Measurements from ENCODE around the gene PHF20.
"Not testable (repeated sequence)": the region's sequence is repeated elsewhere in the genome, so short reads cannot be mapped to it uniquely, and the experiment has no call there.

The PHF20 gene

DNA sequence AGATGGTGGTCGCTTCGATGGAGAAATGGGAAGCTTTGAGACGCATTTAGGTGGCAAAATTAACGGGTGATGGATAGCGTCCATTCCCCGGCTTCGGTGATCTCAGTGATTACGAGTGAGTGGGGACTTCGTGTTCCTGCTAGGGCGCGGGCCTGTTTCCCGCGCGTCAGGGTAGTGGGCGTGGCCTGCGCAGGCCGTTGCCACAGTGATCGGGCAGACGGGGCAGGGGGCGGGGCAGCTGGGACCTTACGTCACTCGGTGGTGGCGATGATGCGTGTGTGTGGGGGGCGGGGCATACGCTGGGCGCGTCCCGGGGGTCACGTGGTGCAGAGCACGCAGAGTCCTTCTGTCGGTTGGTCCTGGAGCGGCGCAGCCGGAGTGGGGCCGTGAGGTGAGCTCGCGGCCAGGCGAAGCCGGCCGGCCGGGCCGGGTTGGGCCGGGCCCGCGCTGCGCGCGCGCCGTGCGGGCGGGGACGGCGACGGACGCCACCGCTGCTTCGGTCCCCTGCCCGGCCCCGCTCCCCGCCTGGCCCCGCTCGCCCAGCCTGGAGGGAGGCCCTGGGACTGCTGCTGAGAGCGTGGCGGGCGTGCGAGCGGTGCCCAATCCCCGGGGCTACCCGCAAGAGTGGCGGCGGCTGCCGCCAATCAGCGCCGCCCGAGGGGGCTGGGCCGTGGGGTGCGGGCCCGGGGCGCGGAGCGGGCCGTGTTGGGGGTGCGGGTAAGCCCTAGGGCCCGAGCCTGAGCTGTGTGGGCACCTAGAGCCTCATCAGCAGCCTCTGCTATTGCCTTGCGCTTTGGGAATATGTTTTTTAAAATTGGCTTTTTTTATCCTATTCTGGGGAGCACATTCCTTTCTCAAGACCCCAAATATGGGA, at the start of gene PHF20:
PHF20 (plus strand) TSS at position 327 of the 874 bp plus-strand sequence. CDS start 29,508 bp downstream, outside the sequence.
- DNase-seq (ENCODE audit: low spot score), result peak; percentile 99

DNA sequence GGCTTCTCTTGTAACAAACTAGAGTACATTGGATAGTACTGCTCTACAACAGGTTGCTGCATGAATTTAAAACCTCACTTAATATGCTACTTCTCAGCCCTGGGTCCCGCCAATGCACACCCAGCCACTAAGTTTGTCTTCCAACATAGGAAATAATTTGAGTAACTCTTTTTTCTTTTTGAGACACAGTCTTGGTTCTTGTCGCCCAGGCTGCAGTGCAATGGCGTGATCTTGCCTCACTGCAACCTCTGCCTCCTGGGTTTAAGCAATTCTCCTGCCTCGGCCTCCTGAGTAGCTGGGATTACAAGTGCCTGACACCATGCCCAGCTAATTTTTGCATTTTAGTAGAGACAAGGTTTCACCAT, 48.6 kb upstream of the PHF20 start:
- DNase-seq (ENCODE audit: low spot score), result not testable (repeated sequence)

DNA sequence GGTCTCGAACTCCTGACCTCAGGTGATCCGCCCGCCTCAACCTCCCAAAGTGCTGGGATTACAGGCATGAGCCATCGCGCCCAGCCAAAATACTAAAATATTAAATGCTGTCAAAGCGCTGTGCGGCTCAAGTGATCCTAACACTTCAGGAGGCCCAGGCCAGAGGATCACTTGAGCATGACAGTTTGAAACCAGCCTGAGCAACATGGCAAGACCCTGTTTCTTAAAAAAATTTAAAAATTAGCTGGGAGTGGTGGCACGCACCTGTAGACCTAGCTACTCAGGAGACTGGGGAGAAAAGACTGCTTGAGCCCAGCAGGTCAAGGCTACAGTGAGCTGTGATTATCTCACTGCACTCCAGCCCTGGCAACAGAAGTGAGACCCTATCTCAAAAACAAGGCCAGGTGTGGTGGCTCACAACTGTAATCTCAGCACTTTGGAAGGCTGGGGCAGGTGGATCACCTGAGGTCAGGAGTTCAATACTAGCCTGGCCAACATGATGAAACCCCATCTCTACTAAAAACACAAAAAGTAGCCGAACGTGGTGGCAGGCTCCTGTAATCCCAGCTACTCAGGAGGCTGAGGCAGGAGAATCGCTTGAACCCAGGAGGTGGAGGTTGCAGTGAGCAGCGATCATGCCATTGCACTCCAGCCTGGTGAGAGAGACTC, 48.0 kb upstream of the PHF20 start:
- DNase-seq (ENCODE audit: low spot score), result not testable (repeated sequence)

DNA sequence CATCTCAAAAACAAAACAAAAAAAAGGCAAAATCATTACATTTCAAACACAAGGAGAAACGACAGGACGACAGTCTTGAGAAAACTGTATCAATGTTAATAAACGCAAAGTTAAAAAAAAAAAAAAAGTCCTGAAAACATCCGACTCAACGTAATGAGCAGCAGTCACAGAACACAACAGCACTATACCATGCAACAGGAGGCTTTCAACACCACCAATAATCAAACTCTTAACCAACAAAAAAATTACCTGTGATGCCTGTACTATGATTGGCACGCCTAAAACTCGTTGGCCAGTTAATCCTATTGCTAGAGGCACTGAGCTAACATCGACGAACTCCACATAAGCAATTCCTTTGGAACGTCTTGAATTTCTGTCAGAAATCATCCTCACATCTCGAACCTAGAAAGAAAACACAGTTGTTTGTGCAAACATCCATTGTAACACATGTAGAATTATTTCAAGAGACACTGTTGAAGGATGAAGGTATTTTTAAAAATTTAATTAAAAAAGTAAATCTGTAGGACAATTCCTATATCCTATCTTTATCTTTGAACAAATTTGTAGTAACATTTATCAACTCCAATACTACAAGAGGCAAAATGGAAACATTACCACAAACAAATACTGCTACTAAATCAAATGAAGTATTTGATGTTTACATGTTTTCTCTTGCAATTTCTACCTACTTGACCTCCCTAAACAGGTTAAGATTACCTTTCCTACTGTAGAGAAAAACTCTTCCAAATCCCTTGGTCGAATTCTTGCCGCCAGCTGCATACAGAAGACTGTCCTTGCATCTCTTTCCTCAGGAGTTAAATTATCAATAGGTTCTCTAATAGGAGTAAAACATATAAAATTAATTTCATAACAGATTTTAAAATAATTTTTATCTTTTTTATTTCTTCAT, 47.2 kb upstream of the PHF20 start:
- DNase-seq (ENCODE audit: low spot score), result no peak

DNA sequence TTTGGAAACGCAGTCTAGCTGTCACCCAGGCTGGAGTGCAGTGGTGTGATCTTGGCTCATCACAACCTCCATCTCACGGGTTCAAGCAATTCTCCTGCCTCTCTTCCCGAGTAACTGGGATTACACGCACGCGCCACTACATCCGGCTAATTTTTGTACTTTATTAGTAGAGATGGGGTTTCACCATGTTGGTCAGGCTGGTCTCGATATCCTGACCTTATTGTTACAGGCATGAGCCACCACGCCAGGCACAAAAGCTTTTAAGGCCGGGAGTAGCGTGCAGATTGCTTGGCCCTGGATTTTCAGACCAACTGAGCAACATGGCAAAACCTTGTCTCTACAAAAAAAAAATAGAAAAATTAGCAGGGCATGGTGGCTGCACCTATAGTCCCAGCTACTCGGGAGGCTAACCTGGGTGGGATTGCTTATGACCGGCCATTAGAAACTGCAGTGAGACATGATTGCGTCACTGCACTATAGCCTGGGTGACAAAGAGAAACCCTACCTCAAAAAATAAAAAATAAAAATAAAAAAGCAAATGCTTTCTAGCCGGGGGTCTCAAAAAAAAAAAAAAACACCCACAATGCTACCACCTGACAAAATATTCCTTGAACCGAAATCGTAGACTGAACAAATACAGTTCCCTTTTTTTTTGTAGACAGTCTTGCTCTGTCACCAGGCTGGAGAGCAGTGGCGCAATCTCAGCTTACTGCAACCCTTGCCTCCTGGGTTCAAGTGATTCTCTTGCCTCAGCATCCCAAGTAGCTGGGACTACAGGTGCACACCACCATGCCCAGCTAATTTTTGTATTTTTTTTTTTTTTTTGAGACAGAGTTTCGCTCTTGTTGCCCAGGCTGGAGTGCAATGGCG, 44.7 kb upstream of the PHF20 start:
- no peak for DNase-seq (ENCODE audit: low spot score)

DNA sequence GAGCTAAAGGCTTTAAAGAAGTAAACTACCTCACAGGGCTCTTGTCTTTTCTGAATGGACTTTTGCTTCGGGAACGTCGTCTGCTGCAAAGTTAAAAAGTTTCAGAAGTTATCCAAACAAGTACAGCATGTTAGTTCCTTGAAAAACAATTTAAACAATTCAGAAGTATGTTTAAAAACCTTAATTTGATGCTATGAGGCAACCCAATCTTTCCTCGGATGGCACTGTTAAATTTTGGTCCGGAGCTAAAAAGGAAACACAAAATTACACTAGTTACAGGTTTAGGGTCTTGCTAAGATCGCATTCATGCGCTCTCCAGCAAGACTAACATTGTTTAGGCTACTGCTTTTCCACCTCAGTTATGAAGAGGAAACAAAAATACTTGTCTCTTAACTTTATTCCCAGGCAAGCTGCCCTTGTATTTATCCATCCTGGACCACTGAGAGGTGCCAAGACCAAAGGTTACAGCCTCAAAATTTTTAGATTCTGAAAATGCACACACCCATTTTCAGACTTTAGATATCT, 42.5 kb upstream of the PHF20 start:
- DNase-seq (ENCODE audit: low spot score), result no peak

DNA sequence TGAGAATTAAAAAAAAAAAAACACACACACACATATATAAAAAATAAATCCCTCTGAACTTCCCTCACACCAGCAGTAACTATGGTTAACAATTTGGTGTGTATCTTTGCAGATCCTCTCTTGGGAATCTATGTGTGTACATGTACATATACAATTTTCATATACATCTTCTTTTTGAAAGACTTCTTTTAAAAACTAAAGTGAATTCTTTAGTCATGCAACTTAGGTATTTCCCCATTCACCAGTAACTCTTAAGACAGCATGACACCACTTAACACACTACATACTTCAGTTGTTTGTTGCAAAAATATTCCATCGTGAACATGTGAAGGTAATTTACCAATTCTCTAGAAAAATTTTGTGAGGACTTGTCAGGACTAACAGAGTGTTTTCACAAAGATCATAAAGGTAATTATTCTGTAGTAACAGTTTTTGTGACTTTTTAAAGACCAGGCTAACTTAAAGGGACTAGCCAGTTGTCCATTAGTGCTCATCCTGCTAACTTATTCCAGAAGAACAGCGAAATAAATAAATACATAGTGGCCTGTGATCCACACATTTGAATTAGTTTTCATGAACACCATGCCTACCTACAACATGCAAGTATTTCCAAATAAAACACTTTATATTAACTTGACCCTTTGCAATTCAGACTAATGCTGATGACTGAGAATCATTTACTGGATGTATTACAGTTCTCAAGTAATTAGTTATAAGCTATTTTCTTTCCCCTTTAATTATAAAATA, 41.8 kb upstream of the PHF20 start:
- no peak for DNase-seq (ENCODE audit: low spot score)

DNA sequence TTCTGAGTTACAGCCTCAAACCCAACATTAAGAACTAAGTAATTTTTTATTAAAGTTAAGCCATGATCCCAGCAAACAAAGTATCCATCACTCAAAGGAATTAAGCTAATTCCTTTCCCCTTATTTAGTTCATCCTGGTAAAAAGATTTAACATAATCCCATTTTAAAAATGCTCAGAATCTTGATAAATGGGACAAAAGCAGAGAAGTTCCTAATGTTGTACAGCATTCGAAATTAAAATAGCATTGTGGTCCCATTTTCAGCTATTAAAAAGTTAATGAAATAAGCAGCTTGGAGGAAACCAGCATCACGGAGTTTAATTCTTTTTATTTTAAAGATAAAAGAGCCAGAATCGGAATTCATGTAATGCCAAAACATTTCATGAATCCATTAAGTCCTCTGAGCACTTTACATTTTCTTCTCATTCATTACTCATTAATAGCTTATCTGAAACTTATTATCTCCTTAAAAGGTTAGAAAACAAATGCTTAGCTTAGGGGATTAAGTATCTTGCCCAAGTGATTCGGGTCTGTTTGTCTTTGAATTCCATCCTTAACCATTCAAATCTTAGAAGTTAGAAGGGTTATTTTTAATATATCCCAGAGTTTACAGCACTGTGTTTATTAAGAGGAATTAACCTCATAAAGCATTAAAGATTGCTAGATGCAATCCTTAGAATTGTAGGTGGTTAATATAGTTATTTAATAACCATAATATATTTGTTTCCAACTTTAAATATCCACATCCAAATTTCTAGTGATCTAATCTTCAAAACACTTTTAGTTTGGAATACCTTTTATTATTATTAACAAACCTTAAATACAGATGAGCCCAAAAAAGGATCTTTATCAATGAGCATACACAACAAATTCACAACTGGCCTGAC, 41.0 kb upstream of the PHF20 start:
- no peak for DNase-seq (ENCODE audit: low spot score)

DNA sequence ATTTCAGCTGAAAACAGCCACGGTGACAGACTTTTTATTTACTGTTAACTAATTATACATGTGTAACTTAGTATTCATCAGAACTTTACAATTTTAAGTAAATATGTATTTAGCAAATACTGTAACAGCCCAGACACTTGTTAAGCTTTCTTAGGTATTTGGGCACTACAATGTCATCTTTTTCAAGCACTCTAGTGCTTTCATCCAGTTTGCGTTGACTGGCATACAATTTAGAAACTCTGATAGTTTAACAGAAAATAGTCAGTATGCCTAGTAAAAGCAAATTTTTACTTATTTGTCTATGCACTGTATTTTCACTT, 40.4 kb upstream of the PHF20 start:
- DNase-seq (ENCODE audit: low spot score), result no peak

DNA sequence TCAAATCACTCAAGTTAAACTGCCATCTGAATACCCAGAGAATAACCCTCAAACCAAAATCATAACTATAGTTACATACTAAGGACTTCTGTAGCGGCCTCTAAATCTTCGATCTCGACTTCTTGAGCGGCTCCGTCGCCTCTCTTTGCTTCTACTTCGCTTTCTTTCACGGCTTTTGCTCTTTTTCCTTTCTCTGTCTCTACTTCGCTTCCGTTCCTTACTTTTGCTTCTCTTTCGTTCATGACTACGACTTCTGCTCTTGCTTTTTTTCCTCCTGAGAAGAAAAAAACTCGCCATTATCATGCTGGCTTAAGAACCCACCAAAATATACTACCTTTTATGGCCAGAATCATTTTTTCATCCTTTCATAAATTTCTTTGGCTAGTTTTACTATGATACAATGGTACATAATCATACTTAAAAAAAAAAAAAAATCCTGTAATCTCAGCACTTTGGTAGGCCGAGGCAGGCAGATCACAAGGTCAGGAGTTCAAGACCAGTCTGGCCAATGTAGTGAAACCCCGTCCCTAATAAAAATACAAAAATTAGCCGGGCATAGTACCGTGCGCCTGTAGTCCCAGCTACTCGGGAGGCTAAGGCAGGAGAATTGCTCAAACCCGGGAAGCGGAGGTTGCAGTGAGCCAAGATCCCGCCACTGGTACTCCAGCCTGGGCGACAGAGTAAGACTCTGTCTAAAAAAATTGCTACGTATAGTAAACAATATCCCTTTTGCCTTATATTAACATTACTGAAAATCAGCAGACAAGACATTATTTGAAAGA, 39.8 kb upstream of the PHF20 start:
- DNase-seq (ENCODE audit: low spot score), result no peak

DNA sequence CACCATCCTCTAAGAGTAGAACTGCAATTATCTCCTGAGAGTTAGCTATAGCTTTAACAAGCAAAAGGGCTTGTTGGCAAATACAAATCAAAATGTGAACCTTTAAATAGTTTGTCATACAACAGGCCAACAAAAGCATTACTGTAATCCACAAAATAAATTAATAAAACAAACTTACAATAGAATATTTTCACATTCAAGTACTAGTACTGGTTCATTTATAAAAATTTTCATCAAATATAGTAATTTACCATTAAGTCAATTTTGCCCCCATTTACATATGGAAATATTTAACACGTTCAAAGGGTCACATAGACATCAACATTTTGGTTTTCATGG, 39.2 kb upstream of the PHF20 start:
- no peak for DNase-seq (ENCODE audit: low spot score)

DNA sequence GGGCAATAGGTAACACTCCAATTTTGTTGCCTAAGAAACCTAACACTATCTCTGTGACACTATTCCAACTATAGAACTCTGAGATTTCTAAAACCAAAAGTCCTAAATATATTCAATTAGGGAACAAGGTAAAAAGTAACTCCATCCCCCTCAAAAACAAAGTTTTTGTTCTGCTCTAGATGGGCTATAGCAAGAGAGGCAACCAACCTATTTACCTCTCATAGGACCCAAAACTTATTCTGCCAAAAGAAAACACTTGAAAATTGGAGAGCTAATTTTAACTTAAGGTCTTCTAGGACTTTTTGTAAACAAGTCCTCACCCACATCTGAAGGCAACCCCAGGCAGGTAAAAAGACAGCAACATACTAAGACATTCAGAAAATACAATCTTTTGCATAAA, 37.4 kb upstream of the PHF20 start:
- DNase-seq (ENCODE audit: low spot score), result no peak

DNA sequence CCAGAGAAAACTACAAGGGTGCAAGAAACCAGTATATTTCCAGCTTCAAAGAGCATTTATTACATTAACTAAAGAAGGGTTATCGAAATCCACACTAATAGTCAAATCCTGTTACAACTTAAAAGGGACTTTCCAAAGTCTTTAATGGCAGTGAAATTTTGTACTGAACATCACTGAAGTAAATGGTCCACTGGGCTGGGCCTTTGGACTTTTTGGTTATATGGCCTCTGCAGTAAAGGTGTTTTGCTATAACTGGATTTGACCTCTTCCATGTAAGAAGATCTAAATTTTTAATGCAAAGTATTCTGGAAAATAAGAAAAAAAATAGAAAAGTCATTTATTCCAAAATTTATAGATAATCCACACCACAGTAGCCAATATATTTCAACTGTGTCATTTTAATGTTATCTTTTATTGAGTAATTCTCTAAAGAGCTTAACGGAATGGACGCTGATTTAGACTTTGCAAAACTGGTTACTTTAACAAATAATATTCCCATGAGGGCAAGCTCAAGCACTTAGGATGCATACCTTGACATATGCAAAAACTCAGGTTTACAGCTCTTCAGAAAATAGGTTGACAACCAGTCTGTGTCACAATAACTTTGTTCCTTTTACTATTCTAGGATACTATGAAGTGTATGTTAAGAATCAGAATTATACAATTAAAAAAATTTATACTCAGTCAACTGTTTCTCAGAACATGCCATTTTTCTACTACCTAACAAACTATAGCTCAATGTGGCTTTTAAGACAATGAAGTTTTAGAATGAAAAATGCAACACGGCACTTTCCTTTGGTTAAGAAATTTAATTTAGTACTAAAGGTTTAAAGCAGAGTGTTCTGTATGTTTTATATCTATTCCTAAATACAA, 36.8 kb upstream of the PHF20 start:
- no peak for DNase-seq (ENCODE audit: low spot score)

DNA sequence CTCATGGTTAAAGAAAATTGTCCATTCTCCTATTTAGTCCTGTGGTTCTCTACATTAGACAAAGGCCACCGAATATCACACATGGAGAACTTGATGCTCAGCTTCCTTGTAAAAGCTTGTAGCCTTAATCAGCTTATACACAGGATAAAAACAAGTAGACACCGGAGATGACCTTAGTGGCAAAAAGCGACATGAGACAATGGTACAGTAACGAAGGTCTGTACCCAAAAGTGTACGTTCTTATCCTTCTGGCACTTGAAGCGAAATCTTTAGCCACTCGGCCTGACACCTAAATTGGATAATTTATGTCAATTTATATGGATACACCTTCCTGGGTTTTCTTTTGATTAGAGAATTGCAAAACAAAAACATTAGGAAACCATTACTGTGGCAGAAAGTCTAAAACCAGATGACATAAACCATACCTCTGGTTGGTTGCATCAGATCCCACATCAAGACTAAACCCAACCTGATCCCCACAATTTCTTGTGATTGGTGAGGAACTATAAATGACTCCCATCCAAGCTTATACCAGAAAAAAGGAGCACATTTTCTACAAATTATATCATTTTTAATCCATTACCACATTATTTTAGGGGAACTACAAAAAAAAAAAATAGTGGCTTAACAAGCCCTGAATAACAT, 35.9 kb upstream of the PHF20 start:
- DNase-seq (ENCODE audit: low spot score), result no peak

DNA sequence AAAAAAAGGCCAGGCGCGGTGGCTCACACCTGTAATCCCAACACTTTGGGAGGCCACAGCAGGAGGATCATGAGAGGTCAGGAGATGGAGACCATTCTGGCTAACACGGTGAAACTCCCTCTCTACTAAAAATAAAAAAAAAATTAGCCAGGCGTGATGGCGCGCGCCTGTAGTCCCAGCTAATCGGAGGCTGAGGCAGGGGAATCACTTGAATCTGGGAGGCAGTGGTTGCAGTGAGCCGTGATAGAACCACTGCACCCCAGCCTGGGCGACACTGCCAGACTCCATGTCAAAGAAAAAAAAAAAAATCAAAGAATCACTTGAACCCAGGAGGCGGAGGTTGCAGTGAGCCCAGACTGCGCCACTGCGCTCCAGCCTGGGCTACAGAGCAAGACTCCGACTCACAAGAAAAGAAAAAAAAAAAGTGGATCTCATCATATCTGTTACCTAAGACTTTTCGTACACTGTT, 33.9 kb upstream of the PHF20 start:
- no peak for DNase-seq (ENCODE audit: low spot score)

DNA sequence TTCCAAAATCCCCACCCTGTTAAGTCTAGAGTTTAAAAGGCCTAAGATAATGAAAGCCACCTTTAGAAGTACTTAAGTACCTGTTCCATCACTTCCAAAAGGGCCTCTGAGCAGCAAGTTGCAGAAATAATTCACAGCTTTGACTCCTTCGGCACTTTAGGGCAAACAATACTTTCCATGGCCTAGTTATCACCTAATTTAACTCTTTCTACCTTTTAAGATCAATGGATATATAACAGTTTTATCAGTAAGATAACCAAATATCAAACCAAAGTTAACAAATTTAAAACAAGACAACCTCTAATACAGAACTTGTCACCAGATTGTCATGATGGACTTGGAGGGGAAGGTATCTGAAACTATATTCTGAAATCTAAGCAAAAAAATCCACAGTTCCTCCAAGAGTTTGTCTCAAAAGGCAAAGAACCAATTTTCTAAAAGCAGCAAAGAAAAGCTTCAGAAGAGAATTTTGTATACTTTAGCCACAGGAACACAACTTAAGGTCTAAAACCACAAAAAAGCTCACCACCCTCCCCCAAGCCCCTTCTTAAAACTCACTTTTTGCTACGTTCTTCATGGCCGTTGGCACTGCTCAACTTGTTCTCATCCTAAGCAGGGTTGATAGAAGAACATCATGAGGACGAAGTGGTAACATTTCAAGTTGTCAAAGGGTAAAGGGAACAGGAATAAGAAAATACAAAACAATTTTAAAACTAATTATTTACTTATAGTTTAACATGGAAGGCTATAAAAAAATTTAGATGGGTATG, 33.2 kb upstream of the PHF20 start:
- no peak for DNase-seq (ENCODE audit: low spot score)
